A673 (cell line): ENCODE results near the gene CCDC171. TPM values are rescaled to one million over a fixed set of nuclear protein-coding genes. Genes with fewer than 3 reads are reported as not detected.

Source experiments
- BruUV-seq: library from RNA; stranded (reverse); fragments of 400-500 nt; replicated peaks from 2 replicates; lab custom pipeline; 2021; lab: Mats Ljungman, UMichigan
- CTCF ChIA-PET: fragments of 300-600 bp; sonication (Branson Sonifier 250); formaldehyde crosslinking; loops from one replicate; lab custom pipeline; 2022; ENCODE audit warnings: antibody characterized with exemption; lab: Charles Lee
- POLR2A ChIA-PET: fragments of 300-600 bp; sonication (Branson Sonifier 250); formaldehyde crosslinking; loops from one replicate; lab custom pipeline; 2022; ENCODE audit warnings: antibody characterized with exemption; ENCODE audit not compliant: low non-redundant PET; lab: Charles Lee
- DNase-seq: peaks from one replicate; pipeline ENCODE4 v3.0.0-alpha.2; 2015; ENCODE audit warnings: low spot score
- H3K27ac ChIP-seq: fragments of 200-600 bp; sonication (generic); 2 replicates; pipeline ENCODE4 v1.5.1; 2016; ENCODE audit warnings: mixed run types, low read depth, mild to moderate bottlenecking, mixed read lengths, antibody characterized with exemption, low read length; ENCODE audit not compliant: poor library complexity, severe bottlenecking
- H3K27me3 ChIP-seq: fragments of 200-600 bp; sonication (generic); replicated peaks from 2 replicates; pipeline ENCODE4 v1.6.1; 2017; ENCODE audit warnings: mixed run types, low read depth, mild to moderate bottlenecking, mixed read lengths, antibody characterized with exemption, low read length; ENCODE audit not compliant: insufficient read depth, poor library complexity
- H3K36me3 ChIP-seq: fragments of 200-600 bp; sonication (generic); 2 replicates; pipeline ENCODE4 v1.6.1; 2016; ENCODE audit warnings: mixed run types, mild to moderate bottlenecking, mixed read lengths, antibody characterized with exemption, low read length; ENCODE audit not compliant: insufficient read depth, poor library complexity, severe bottlenecking
- H3K4me1 ChIP-seq: fragments of 200-600 bp; sonication (generic); 2 replicates; pipeline ENCODE4 v1.6.1; 2017; ENCODE audit warnings: mixed run types, mild to moderate bottlenecking, mixed read lengths, antibody characterized with exemption, low read length; ENCODE audit not compliant: insufficient read depth, poor library complexity, severe bottlenecking
- H3K4me3 ChIP-seq: fragments of 200-600 bp; sonication (generic); 2 replicates; pipeline ENCODE4 v1.5.1; 2016; ENCODE audit warnings: low read depth, mixed run types, mild to moderate bottlenecking, mixed read lengths, low read length; ENCODE audit not compliant: poor library complexity, severe bottlenecking
- H3K9me3 ChIP-seq: fragments of 200-600 bp; sonication (generic); 2 replicates; pipeline ENCODE4 v1.6.1; 2016; ENCODE audit warnings: mixed run types, low read depth, mild to moderate bottlenecking, mixed read lengths, antibody characterized with exemption, low read length; ENCODE audit not compliant: poor library complexity, severe bottlenecking
- EZH2 ChIP-seq: fragments of 200-600 bp; sonication (generic); IDR thresholded peaks from 2 replicates; pipeline ENCODE4 v1.6.1; 2017; ENCODE audit warnings: borderline replicate concordance, low read depth, mild to moderate bottlenecking, mixed read lengths, antibody characterized with exemption, low read length; ENCODE audit not compliant: poor library complexity, severe bottlenecking
- intact Hi-C: fragments of 100-400 bp; cut with micrococcal nuclease; formaldehyde crosslinking; loops from one replicate; pipeline ENCODE4 v1.10.0; 2022; ENCODE audit not compliant: unreplicated experiment
- total RNA-seq: library from RNA; stranded (reverse); gene quantifications from 2 replicates; pipeline ENCODE4 v1.2.3, GENCODE V29; 2021
- TF ChIP-seq, protein P1 (sequence below): fragments of 300-800, 200-600 bp; sonication (generic); conservative IDR thresholded peaks from 2 replicates; pipeline ENCODE4 v1.5.1; 2017; ENCODE audit warnings: low read depth, mild to moderate bottlenecking, antibody characterized with exemption, low read length, moderate library complexity, mixed read lengths

CCDC171 gene
- total RNA-seq, 1 experiment from 2014 or later: 72.5 TPM

DNA sequence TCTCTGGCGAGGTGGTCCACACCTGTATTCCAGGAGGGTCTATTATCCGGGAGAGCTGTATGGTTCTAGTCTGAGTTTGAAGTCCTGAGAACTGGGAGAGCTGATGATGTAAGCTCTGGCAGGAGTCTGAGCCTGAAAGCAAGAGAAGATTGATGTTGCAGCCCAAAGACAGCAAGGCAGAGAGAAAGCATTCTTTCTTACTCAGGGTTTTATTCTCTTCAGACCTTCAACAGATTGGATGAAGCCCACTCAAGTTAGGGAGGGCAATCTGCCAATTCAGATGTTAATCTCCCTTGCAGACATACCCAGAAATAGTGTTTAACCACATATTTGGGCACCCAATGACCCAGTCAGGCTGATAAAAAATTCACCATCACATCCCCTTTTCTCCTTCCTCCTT is 159.1 kb downstream of the CCDC171 start:
- Histone ChIP-seq H3K9me3 (no peaks in the 10 kb centered on the region), H3K4me1 (no peaks in the 10 kb centered on the region), H3K27ac (no peak overlapping the region), H3K27me3 (no peaks in the 10 kb centered on the region), H3K4me3 (no peak overlapping the region), H3K36me3 (no peaks in the 10 kb centered on the region)
- DNase-seq: no peak
- BruUV-seq: no TSS peak
- intact Hi-C loops: no loop called here
- POLR2A ChIA-PET: no interaction called here
- TF ChIP-seq EZH2: no peak
- TF ChIP-seq, protein P1, sequence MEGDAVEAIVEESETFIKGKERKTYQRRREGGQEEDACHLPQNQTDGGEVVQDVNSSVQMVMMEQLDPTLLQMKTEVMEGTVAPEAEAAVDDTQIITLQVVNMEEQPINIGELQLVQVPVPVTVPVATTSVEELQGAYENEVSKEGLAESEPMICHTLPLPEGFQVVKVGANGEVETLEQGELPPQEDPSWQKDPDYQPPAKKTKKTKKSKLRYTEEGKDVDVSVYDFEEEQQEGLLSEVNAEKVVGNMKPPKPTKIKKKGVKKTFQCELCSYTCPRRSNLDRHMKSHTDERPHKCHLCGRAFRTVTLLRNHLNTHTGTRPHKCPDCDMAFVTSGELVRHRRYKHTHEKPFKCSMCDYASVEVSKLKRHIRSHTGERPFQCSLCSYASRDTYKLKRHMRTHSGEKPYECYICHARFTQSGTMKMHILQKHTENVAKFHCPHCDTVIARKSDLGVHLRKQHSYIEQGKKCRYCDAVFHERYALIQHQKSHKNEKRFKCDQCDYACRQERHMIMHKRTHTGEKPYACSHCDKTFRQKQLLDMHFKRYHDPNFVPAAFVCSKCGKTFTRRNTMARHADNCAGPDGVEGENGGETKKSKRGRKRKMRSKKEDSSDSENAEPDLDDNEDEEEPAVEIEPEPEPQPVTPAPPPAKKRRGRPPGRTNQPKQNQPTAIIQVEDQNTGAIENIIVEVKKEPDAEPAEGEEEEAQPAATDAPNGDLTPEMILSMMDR: no peak
- CTCF ChIA-PET: no interaction called here

DNA sequence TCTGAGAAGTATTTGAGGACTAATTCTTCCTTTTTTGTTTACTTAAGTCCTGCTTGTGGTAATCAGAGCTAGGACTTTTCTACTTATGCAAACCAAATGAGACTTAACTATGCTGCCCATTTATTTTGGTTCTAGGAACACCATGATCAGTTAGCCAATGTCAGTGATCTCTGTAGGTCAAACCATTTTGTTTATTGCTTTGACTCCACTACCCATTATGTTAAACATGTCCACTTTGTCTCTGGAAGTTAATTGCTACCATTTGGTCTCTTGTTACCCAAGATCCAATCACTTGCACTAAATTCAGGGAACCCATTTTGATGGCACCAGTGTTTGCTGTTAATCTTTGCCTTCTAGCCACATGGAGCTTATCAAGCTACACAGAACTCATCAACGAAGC is 161.9 kb downstream of the CCDC171 start:
- Histone ChIP-seq H3K9me3 (no peaks in the 10 kb centered on the region), H3K4me1 (no peaks in the 10 kb centered on the region), H3K36me3 (no peaks in the 10 kb centered on the region), H3K27ac (no peak overlapping the region), H3K27me3 (no peaks in the 10 kb centered on the region), H3K4me3 (no peak overlapping the region)
- ChIA-PET CTCF (no interaction called here), POLR2A (no interaction called here)
- intact Hi-C loops: no loop called here
- TF ChIP-seq EZH2: no peak
- TF ChIP-seq, protein P1: no peak
- DNase-seq: no peak
- BruUV-seq: no TSS peak

DNA sequence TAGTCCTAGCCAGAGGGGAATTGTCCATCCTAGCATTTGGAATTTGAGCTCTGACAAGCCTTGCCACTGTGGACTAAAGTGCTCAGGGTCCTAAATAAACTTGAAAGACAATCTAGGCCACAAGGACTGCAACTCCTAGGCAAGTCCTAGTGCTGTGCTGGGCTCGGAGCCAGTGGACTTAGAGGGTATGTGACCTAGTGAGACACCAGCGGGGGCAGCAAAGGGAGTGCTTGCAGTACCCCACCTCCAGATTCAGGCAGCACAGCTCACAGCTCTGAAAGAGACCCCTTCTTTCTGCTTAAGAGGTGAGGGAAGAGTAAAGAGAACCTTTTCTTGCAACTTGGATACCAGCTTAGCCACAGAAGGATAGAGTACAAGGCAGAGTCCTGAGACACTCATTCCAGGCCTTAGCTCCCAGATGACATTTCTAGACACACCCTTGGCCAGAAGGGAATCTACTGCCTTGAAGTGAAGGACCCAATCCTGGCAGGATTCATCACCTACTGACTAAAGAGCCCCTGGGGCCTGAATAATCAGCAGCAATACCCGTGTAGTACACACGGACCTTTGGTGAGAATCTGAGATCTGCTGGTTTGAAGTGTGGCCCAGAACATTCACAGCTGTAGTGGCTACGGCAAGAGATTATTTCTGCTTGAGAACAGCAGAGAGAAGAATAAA is 164.6 kb downstream of the CCDC171 start:
- no peak for DNase-seq
- H3K4me3 ChIP-seq: no peak overlapping the region
- ChIA-PET CTCF (no interaction called here), POLR2A (no interaction called here)
- TF ChIP-seq, protein P1: no peak
- TF ChIP-seq EZH2: no peak
- H3K27me3 ChIP-seq: no peaks in the 10 kb centered on the region
- no peaks in the 10 kb centered on the region for H3K36me3 ChIP-seq
- H3K4me1 ChIP-seq: no peaks in the 10 kb centered on the region
- no TSS peak for BruUV-seq
- H3K9me3 ChIP-seq: no peaks in the 10 kb centered on the region
- H3K27ac ChIP-seq: no peak overlapping the region
- intact Hi-C loops: no loop called here
